GM18519 (cell line): ENCODE data around the gene PABPC5.

ENCODE experiments used
- ATAC-seq: cut with Tn5 transposase; IDR thresholded peaks from one replicate; pipeline ENCODE4 v1.9.1; 2021; ENCODE audit warnings: mild to moderate bottlenecking, moderate library complexity; ENCODE audit not compliant: unreplicated experiment, low FRiP score

Gene PABPC5

DNA sequence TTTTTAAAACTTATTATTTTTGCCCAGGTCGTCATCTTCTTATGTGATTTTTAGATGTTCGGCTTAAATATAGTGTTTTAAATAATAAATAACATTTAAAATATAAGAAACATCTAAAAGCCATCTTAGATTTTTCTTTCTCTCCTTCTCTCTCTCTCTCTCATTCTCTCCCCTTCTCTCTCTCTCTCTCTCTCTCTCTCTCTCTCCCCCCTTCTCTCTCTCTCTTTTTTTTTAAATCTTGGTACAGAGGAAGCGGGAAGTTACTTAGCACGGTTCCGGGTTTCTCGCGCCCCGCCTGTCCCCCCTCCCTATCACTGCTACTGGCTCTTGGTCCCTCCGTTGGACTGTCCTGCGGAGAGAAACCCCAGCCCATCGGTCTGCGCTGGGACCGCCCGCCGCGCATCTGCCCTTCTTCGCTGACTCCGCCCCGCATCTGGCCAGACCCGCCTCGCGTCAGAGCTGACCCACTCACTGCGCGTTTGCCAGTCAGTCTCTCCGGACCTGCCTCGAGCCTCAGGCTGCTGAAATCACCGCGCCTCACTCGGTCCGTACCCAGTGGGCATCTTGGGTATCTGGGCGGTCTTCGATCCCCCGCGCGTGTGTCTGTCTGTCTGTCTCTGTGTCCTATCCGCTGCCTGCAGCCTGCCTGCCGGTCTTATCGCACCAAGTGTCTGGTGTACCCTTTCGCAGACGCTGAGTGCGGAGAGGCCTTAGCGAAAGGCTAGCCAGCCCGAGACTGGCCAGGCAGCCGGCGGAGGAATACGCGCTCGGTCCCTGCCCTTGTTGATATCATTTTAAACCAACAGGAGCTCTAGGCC is at the start of gene PABPC5:
Gene PABPC5, plus strand, starts transcription at position 489 of the 818 bp plus-strand sequence. CDS start 739 bp downstream, outside the sequence.
- no peak for ATAC-seq

DNA sequence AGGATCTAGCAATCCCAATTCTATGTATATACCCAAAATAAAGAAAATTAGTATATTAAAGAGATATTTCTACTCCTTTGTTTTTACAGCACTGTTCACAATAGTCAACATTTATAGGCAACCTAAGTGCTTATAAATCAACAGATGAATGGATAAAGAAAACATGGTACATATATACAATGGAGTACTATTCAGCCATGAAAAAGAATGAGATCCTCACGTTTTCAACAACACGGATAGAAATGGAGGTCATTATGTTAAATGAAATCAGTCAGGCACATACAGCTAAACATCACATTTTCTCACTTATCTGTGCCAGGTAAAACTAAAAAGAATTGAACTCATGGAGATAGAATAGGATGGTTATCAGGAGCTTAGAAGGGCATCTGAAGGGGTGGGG is 45.6 kb upstream of the PABPC5 start:
- no peak for ATAC-seq

DNA sequence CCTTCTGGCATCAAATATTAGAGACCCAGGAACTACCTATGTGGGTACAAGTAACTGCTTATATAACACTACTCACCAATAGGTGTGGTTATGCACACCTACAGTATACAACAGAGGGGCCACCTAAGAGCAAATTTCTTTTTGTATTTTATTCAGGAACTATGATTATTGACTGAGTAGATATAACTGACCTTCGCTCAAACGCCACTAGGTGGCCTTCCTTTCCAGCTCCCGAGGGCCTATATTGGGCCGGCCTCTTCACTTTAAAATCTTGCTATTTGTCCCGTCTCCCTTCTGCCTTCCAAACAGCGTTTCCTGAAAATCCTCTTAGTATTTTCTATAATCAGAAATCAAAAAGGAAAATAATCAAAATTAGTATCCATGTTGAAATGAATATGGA is 19.9 kb upstream of the PABPC5 start:
- ATAC-seq = no peak

DNA sequence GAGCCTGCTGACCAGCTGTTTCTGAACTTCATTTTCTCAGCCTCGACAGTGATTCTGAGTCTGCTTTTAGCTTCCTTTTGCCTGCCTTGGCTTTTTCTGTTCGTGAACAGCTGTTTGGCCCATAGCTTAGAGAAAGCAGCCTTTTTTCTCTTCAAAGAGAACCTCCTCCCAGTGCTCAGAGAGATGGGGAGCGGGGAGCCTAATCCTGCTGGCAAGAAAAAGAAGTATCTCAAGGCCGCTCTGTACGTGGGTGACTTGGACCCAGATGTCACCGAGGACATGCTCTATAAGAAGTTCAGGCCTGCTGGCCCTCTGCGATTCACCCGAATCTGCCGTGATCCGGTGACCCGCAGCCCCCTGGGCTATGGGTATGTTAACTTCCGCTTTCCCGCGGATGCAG is 756 bp downstream of the PABPC5 start:
- no peak for ATAC-seq
